Parathyroid adenoma (tissue), 2 donors: Measurements from ENCODE around the gene PHF19.
A peak's percentile ranks its signal among the peaks of the same experiment; 100 is the strongest.

Experiments
- H2AFZ ChIP-seq: fragments of 300-600 bp; sonication (generic); one replicate; pipeline ENCODE4 v1.7.0; 2017; ENCODE audit warnings: antibody characterized with exemption, mild to moderate bottlenecking
- H3K27ac ChIP-seq: fragments of 300-600 bp; sonication (generic); one replicate; pipeline ENCODE4 v1.7.0; 2017
- H3K27me3 ChIP-seq: fragments of 300-600 bp; sonication (generic); one replicate; pipeline ENCODE4 v1.7.0; 2017; ENCODE audit warnings: low read length; ENCODE audit not compliant: control insufficient read depth, insufficient read depth
- H3K36me3 ChIP-seq: fragments of 300-600 bp; sonication (generic); one replicate; pipeline ENCODE4 v1.7.0; 2017; ENCODE audit warnings: low read length; ENCODE audit not compliant: control insufficient read depth, insufficient read depth
- H3K4me1 ChIP-seq: fragments of 300-600 bp; sonication (generic); one replicate; pipeline ENCODE4 v1.7.0; 2017; ENCODE audit warnings: control low read depth
- H3K4me2 ChIP-seq: fragments of 300-600 bp; sonication (generic); one replicate; pipeline ENCODE4 v1.7.0; 2017; ENCODE audit warnings: low read length
- H3K4me3 ChIP-seq: fragments of 300-600 bp; sonication (generic); one replicate; pipeline ENCODE4 v1.7.0; 2017; ENCODE audit warnings: low read depth, low read length
- H3K79me2 ChIP-seq: fragments of 300-600 bp; sonication (generic); one replicate; pipeline ENCODE4 v1.7.0; 2017; ENCODE audit warnings: control low read depth
- H3K9ac ChIP-seq: fragments of 300-600 bp; sonication (generic); one replicate; pipeline ENCODE4 v1.7.0; 2017; ENCODE audit warnings: mild to moderate bottlenecking
- H3K9me3 ChIP-seq: fragments of 300-600 bp; sonication (generic); one replicate; pipeline ENCODE4 v1.7.0; 2017; ENCODE audit warnings: low read length; ENCODE audit not compliant: control insufficient read depth
- TF ChIP-seq, protein P1 (sequence below): fragments of 300-600 bp; sonication (generic); IDR thresholded peaks from one replicate; pipeline ENCODE4 v1.7.0; 2017; ENCODE audit warnings: antibody characterized with exemption, mild to moderate bottlenecking
- donor health status: primary hyperparathyroidism.

Gene PHF19

DNA sequence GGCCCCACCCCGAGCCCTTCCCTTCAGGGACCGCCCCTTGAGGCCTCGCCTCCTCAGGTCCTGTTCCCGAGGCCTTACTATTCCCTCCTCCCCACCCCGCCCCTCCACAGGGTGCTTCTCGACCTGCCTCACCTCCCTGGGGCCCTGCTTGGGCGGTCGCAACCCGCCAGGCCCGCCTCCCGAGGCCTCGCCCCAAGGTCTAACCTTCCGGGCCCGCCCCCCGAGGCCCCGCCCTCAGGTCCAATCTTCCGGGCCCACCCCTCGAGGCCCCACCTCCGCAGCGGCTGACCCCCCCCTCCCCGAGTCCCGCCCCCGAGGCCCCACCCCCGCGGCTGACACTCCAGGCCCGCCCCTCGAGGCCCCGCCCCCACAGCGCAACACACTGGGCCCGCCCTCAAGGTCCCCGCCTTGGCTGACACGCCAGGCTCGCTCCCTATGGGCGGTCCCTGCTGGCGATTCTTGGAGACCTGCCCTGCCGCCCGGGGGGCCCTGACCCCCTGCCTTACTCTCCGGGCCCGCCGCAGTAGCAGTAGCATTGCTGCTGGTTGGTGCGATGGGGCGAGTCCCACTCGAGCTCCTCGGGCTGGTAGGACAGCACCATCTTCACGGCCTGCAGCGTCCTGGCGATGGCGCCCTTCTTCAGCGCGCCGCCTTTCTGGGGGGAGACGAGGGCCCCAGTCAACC is 8.2 kb downstream of the PHF19 start:
- H3K79me2 ChIP-seq, result no peaks in the 10 kb centered on the region
- H3K9me3 ChIP-seq, result no peaks in the 10 kb centered on the region
- peak overlapping the region; percentile 97 for H2AFZ ChIP-seq
- TF ChIP-seq, protein P1, sequence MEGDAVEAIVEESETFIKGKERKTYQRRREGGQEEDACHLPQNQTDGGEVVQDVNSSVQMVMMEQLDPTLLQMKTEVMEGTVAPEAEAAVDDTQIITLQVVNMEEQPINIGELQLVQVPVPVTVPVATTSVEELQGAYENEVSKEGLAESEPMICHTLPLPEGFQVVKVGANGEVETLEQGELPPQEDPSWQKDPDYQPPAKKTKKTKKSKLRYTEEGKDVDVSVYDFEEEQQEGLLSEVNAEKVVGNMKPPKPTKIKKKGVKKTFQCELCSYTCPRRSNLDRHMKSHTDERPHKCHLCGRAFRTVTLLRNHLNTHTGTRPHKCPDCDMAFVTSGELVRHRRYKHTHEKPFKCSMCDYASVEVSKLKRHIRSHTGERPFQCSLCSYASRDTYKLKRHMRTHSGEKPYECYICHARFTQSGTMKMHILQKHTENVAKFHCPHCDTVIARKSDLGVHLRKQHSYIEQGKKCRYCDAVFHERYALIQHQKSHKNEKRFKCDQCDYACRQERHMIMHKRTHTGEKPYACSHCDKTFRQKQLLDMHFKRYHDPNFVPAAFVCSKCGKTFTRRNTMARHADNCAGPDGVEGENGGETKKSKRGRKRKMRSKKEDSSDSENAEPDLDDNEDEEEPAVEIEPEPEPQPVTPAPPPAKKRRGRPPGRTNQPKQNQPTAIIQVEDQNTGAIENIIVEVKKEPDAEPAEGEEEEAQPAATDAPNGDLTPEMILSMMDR, result peak; percentile 34
- H3K4me1 ChIP-seq, result no peaks in the 10 kb centered on the region
- H3K9ac ChIP-seq, result no peak overlapping the region
- H3K27ac ChIP-seq, result peak overlapping the region; percentile 75
- H3K27me3 ChIP-seq, result no peaks in the 10 kb centered on the region
- H3K4me3 ChIP-seq, result peak overlapping the region; percentile 62
- H3K36me3 ChIP-seq, result no peaks in the 10 kb centered on the region
- H3K4me2 ChIP-seq, result peak overlapping the region; percentile 82

DNA sequence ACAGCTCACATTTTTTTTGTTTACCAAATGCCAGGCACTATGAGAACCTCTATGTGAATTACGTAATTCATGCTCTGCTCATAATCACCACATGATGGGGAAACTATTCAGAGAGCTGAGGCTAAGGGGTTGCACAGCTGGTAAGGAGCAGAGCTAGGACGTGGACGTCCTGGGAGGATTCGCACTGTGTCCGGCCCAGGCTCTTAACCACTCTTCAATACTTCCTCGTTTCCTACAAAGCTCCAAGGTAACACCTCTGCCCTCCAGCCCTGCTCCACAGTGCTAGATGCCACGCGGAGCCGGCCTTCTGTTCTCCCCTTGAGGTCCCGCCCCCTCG is 8.7 kb downstream of the PHF19 start:
- peak overlapping the region; percentile 51 for H3K27ac ChIP-seq
- no peak overlapping the region for H3K9ac ChIP-seq
- H3K9me3 ChIP-seq, result no peaks in the 10 kb centered on the region
- H3K4me3 ChIP-seq, result peak overlapping the region; percentile 45
- no peaks in the 10 kb centered on the region for H3K4me1 ChIP-seq
- TF ChIP-seq, protein P1, result no peak
- H2AFZ ChIP-seq, result peak overlapping the region; percentile 73
- peak overlapping the region; percentile 61 for H3K4me2 ChIP-seq
- no peaks in the 10 kb centered on the region for H3K36me3 ChIP-seq
- no peaks in the 10 kb centered on the region for H3K79me2 ChIP-seq
- no peaks in the 10 kb centered on the region for H3K27me3 ChIP-seq

DNA sequence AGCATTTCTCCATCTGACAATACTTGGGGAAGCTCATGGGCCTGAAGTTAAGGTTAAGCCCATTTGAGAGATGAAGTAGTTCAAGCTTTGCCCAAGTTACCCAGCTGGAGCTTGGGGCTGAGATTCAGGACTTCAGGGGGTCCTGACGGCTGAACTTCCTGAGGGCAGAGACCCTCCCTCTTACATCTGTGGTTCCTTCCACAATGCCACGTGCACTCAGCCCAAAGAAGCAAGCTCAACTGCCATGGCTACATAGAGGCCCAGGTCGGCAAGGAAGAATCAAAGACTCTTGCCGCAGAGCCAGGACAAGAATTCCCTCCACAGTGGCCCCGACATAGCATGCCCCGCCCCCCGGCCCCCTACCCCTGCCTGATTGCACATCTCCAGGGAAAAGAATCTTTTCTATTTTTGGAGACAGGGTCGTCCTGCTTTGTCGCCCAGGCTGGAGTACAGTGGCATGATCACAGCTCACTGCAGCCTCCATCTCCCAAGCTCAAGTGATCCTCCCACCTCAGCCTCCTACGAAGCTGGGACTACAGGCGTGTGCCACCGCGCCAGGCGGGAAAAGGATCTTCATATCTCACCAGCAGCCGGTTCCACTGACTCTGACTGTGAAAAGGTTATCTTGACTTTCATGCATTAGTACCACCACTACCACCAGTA is 9.2 kb downstream of the PHF19 start:
- H3K9ac ChIP-seq, result no peak overlapping the region

DNA sequence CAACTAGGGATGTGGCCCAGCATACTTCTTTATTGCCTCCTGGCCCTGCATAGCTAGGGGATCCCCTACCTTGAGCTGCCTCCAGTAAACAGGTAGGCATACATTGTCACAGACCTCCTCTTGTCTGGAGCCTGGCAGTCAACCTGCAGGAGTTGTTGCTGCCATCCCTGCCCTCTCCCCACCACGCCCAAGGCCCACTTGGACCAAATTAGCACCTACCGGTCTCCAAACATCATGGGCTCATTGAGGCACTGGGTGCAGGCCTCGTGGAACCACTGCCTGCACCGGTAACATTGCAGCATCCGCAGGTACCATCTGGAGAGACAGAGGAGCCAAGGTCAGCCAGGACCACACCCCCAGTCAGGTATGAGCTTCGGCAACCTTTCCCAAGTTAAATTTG is 10.3 kb downstream of the PHF19 start:
- Histone ChIP-seq H3K27ac (no peak overlapping the region), H2AFZ (no peak overlapping the region), H3K4me3 (no peak overlapping the region), H3K4me1 (no peaks in the 10 kb centered on the region), H3K4me2 (no peak overlapping the region), H3K79me2 (no peaks in the 10 kb centered on the region), H3K36me3 (no peaks in the 10 kb centered on the region), H3K27me3 (no peaks in the 10 kb centered on the region), H3K9me3 (no peaks in the 10 kb centered on the region), H3K9ac (no peak overlapping the region)
- TF ChIP-seq, protein P1, result no peak

More for the DNA sequence above, 9.2 kb downstream of the PHF19 start:
- Histone ChIP-seq H3K4me1 (no peaks in the 10 kb centered on the region), H3K4me3 (no peak overlapping the region), H3K27ac (peak overlapping the region; percentile 51), H3K79me2 (no peaks in the 10 kb centered on the region), H3K9me3 (no peaks in the 10 kb centered on the region), H3K36me3 (no peaks in the 10 kb centered on the region), H3K4me2 (no peak overlapping the region), H3K27me3 (no peaks in the 10 kb centered on the region), H2AFZ (peak overlapping the region; percentile 73)
- TF ChIP-seq, protein P1, result no peak

DNA sequence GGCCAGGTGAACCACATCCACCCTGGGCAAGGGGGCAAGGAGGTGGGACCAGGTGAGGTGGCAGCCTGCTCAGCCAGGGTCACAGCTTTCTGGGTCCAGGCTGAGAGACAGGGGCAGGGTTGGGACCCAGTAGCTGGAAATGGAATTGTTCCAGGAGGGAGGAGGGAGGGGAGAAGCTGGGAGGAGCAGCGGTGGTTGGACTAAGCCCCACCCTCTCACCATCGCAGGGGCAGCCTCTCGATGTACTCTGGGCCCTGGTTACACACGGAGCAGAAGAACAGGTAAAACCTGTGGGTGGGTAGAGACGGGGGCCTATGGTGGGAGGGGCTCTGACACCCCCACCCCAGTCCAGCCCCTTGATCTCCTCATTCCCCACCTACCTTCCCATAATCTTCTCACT is 11.2 kb downstream of the PHF19 start:
- TF ChIP-seq, protein P1, result no peak
- H3K36me3 ChIP-seq, result no peaks in the 10 kb centered on the region
- no peak overlapping the region for H3K9ac ChIP-seq

More for the DNA sequence above, 11.2 kb downstream of the PHF19 start:
- Histone ChIP-seq H3K4me3 (no peak overlapping the region), H3K79me2 (no peaks in the 10 kb centered on the region), H2AFZ (no peak overlapping the region), H3K4me2 (no peak overlapping the region), H3K9me3 (no peaks in the 10 kb centered on the region), H3K4me1 (no peaks in the 10 kb centered on the region), H3K27ac (no peak overlapping the region), H3K27me3 (no peaks in the 10 kb centered on the region)
